HFF-Myc (cell line): ENCODE measurements around the gene EFCAB9.

Experiments used
- DNase-seq: peaks from one replicate; pipeline ENCODE4 v3.0.0-alpha.2; 2011; ENCODE audit warnings: low read depth; ENCODE audit errors: extremely low read depth
- H3K4me3 ChIP-seq: replicated peaks from 2 replicates; pipeline ENCODE4 v1.5.1; 2011; ENCODE audit warnings: low read depth, mild to moderate bottlenecking, control low read depth, low read length
- CTCF ChIP-seq: IDR thresholded peaks from 2 replicates; pipeline ENCODE4 v1.5.1; 2012; ENCODE audit warnings: mild to moderate bottlenecking, low read depth, low read length, control low read depth; ENCODE audit errors: missing control alignments

The EFCAB9 gene

GRCh38 chr5:172219296-172219695 lies 25.3 kb downstream of the EFCAB9 start:
- H3K4me3 ChIP-seq: no peak overlapping the region
- no peak for DNase-seq
- TF ChIP-seq CTCF: no peak

GRCh38 chr5:172223901-172224873 lies 30.2 kb downstream of the EFCAB9 start:
- DNase-seq: no peak
- no peak for TF ChIP-seq CTCF
- H3K4me3 ChIP-seq: no peak overlapping the region

GRCh38 chr5:172224996-172225395 lies 31.0 kb downstream of the EFCAB9 start:
- DNase-seq: no peak
- no peak overlapping the region for H3K4me3 ChIP-seq
- TF ChIP-seq CTCF: no peak

- DNase-seq: no peak
- H3K4me3 ChIP-seq: no peak overlapping the region
- no peak for TF ChIP-seq CTCF
These were observed 35.9 kb downstream of the EFCAB9 start for GRCh38 chr5:172229904-172230303.

GRCh38 chr5:172234031-172234430 lies 40.1 kb downstream of the EFCAB9 start:
- no peak overlapping the region for H3K4me3 ChIP-seq
- TF ChIP-seq CTCF: no peak
- DNase-seq: no peak

GRCh38 chr5:172235132-172235780 lies 41.3 kb downstream of the EFCAB9 start:
- H3K4me3 ChIP-seq: no peak overlapping the region
- TF ChIP-seq CTCF: no peak
- no peak for DNase-seq
